ENCODE measurements around the gene EIF3D. TPM values are rescaled to one million over a fixed set of nuclear protein-coding genes. Genes with fewer than 3 reads are reported as not detected.

Gene EIF3D
- total RNA-seq, 1 donor from 2014 or later: 149 TPM

DNA sequence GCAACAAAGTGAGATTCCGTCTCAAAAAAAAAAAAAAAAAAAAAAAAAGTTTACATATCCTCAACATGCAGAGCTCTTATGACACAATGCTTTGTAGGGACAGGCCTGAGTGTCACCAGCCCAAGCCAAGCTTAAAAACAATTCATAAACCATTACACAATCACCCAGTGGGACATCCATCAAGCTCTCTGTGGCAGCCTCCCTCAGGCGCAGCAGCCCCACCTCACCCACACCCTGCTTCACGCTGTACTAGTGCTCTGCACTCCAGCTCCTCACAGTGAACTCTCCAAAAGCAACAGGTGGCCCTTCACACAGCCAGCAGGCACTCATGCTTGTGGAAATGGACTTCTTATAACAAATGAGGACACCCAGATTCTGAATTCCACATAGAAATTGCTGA lies 18.6 kb downstream of the EIF3D start:
- no peak for DNase-seq (ENCODE audit: low spot score)

DNA sequence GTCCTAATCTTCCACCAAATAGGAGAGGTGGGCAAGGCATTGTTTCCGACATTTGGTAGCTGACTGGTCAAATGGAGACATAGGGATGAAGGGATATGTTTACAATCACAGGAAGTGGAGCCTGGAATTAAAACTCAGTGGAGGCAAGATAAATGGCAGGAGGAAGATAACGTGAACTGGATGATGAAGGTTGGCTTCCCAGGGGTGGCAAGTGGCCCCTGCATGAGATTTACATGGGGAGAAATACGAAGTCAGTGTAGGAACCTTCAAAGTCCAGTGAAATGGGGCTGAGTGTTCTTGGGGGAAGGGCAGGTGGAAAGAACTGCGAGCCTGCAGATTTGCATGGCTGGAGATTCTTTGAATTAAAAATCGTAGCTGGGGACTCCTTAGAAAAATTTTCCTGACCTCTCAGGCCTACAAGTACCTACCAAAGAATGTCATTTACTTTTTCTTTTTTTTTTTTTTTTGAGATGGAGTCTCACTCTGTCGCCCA lies 21.4 kb downstream of the EIF3D start:
- no peak for DNase-seq (ENCODE audit: low spot score)

DNA sequence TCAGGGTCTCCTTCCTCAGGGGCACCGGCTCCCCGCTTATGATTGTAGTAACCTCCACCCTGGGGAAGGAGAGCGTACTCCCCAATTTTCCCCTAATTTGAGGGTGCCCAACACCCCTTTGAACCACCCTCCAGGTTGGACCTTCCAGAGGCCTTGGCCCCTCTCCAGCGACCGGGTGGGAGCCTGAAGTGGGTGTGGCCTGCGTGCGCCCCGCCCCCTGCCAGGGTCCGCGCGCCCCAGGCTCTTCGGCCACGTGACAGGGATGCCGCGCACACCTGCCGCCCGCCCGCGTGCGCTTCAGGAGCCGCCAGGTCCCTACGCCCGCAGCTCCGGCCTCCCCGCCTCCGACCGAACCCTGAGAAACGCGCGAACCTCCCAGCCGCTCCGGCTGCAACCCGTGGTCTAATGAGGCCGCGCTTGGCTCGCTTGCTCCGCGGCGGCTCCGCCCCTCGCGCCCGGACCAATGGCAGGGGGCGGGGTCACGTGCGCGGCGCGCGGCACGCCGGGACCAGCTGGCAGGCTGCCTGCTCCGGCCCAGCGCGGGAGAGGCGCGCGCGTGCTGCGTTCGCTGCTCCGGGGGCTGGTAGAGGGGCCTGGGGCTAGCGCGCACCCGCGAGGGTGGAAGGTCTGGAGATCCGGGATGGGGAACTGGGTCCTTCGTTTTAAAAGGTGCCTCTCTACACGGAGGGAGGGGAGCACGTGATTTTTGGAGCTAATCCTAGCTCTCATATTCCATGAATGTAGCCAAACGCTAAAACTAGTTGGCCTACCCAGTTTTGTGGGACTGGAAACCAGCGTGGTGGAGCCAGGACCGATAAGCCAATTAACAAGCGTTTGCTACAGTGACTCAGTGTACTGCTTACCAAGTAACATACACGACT lies 22.1 kb downstream of the EIF3D start, which contains the start of gene FOXRED2:
Gene FOXRED2, minus strand, starts transcription at position 404 of the 881 bp plus-strand sequence. CDS start 618 bp downstream, outside the sequence.
- peak; percentile 94 for DNase-seq (ENCODE audit: low spot score)

DNA sequence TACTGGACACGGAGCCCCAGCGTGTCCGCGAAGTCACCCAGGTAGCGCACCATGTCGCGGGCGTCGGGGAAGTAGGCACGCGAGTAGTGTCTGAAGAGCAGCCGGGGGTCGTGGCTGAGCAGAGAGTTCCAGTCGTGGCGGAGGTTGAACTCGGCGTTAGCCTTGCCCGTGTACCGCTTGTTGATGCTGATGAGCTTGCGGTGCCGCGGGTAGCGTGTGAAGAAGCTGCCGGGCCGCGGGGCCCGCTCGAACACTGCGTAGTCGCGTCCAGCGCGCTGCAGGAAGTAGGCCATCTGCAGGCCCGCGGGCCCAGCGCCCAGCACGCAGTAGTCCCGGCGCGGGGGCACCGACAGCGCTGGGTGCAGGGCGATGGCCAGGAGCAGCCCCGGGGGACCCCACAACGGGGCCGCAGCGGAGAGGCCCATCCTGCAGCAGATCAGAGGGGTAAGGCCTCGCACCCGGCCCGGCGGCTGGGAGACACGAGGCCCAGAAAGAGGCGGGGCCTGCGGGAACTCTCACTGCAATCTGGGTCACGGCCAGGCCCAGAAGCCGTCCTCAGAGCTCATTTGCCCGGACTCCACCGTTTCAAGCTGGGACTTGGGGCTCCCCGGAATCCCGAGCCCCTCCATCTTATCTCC lies 22.8 kb downstream of the EIF3D start:
- no peak for DNase-seq (ENCODE audit: low spot score)

DNA sequence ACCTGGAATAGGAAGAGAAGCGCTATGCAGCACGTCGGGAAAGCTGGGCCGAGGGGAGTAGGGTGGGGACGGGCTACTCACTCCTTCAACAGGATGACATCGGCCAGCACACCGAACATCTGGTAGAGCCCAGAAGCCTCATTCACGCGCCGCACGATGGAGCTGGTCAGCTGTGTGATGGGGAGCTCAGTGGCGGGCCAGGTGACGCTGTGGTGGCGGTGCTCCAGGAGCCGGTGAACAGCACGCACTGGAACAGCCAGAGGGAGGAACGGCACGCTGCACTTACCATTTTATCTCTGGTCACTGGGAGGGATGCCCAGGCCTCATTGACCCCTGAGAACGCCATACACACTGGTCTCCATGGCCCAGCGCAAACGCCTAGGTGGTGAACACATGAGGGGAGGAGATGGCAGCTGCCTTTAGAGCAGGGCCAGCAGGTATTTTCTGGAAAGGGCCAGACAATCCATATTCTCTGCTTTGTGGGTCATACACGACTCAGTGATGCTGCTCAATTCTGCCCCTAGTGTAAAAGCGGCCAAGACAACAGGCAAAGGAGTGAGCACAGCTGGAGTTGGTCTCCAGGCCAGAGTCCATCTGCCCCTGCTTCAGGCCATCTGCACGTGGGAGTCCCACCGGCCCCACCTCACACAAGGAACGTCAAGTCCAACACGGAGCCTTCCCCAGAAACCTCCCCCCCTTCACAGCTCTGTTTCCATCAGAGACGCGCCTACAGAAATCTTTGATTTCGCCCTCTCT lies 30.9 kb downstream of the EIF3D start:
- no peak for DNase-seq (ENCODE audit: low spot score)

DNA sequence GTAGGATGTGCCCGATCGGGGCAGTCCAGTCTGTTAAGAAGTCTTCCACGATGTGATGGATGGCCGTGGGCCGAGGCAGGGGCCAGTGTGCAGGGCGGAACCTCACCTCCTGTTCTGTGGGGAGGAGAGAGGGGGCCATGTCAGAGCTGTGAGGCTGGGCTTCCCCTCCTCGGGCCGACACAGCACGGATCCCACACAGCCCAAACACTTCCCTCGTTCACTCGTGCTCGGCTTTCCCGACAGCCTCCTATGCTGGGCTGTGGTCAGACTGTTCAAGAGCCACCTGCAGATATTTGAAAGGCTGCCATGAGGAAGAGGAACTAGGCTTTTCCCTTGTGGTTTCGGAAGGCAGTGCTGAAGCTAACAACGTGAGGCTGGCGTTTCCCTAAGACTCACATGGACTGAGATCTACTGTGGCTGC lies 35.3 kb downstream of the EIF3D start:
- no peak for DNase-seq (ENCODE audit: low spot score)

DNA sequence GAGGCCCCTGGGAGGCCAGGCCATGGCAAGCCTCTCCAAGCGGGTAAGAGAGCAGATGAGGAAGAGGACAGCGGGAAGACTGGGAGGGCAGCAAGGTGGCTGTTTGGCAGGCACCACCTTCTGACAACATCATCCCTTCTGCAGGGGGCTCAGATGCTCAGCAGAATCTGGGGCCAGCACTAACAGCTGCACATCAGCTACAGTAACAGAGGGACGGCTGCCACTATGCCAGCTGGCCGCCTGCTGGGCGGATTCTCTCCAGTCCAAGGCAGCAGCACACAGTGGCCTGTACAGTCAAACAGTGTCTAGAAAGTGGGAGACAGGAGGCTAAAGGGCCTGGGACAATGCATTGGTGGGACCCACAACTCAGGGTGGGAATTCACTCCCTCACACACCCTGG lies 36.9 kb downstream of the EIF3D start:
- DNase-seq (ENCODE audit: low spot score): no peak

DNA sequence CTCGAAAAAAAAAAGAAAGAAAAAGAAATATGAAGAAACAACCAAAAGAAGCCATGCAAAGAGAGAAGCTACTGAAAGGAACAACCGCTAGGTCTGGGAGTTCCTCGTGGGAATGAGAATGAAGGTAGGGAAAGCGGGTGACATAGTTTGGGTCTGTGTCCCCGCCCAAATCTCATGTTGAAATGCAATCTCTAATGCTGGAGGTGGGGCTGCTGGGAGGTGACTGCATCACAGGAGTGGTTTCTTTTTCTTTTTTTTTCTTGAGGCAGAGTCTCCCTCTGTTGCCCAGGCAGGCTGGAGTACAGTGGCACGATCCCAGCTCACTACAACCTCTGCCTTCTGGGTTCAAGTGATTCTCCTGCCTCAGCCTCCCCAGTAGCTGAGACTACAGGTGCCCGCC lies 37.8 kb downstream of the EIF3D start:
- DNase-seq (ENCODE audit: low spot score): no peak

DNA sequence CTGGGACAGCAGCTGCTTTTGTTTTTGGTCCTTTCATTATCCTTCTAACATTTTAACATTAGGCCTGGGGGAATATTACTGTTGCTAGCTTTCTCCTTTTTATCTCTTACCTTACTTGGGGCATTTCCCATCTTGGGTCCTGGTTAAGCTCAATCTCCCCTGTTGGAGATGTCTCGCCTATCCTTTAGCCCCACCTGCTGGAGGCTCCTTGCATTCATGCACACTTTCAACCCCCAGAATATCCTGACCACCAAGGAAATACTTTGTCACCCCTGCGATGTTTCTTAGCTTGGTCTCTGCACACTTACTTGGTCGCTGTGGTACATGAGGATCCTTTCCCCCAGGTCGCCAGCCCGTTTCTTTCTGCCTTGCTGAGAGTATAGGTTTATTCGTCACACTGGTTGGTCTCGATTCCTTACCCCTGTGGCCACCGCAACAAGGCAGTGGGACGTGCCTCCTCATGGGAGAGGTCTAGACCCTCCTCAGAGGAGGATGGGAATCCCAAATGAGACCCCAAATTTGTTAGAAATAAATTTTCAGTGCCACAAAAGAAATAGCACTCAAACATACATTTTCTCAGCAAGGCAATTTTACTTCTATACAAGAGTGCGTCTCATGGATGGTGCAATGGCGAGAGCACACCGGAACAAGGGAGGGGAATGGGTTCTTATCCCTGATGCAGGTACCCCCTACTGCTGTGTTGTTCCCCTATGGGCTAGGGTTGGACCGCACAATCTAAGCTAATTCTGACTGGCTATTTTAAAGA lies 42.2 kb downstream of the EIF3D start:
- DNase-seq (ENCODE audit: low spot score): no peak

DNA sequence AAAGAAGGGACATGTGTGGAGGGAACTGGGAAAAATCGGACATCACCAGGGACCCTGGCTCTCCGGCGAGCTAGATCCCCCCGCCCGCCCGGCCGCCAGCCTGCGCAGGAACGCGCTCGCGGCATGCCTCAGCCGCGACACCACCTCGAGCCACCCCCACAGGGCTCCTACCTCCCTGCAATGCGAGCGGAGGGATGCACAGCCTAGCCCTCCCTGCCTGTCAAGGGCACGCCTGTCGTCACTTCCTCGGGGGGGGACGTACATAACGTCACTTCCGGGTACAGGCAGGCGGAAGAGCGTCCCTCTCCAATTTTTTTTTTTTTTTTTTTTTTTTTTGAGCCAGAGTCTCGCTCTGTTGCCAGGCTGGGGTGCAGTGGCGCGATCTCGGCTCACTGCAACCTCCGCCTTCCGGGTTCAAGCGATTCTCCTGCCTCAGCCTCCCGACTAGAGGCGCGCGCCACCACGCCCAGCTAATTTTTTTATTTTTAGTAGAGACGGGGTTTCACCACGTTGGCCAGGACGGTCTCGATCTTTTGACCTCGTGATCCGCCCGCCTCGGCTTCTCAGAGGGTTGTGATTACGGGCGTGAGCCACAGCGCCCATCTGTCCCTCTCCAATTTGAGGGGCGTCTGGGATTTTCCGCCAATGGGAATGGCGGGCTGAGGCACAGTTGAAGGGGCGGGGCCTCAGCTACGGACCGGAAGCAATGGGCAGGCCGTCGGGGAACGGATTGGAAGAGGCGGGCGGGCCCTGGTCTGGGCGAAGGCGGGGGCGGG lies 47.4 kb downstream of the EIF3D start, which contains the start of gene TXN2:
Gene TXN2, minus strand, starts transcription at position 248 of the 776 bp plus-strand sequence. CDS start 803 bp downstream, outside the sequence.
- DNase-seq (ENCODE audit: low spot score): peak; percentile 97

DNA sequence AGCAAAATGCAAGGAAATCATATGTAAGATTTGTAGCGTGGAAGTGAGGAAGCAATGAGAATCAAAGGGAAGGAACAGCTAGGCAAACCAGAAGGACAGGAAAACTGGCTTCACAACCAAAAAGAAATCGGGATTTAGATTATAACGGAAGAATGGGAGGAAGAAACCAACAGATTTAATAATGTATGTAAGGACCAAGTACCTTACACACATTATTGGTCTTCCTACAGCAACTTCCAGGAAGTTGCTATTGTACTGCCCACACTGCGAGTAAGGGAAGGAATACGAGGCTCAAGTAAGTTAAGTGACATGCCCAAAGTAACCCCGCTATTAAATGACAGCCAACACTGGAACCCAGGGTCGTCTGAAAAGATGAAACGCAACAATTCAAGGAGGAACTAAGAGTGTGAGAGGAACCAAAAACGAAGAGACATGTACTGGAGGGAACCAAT lies 48.0 kb downstream of the EIF3D start:
- DNase-seq (ENCODE audit: low spot score): no peak

DNA sequence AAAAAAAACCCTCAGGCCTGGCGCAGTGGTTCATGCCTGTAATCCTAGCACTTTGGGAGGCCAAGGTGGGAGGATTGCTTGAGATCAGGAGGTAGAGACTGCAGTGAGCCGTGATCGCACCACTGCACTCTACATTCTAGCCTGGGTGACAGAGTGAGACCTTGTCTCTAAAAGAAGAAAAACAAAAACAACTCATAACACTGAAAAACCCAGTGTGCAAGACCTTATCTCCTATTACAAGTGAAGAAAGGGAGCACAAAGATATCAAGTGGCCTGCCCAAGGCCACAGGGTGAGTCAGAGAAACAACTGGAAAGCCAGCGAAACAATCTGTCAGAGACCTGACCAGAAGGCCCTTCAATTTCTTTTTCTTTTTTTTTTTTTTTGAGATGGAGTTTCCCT lies 50.0 kb downstream of the EIF3D start:
- DNase-seq (ENCODE audit: low spot score): no peak

DNA sequence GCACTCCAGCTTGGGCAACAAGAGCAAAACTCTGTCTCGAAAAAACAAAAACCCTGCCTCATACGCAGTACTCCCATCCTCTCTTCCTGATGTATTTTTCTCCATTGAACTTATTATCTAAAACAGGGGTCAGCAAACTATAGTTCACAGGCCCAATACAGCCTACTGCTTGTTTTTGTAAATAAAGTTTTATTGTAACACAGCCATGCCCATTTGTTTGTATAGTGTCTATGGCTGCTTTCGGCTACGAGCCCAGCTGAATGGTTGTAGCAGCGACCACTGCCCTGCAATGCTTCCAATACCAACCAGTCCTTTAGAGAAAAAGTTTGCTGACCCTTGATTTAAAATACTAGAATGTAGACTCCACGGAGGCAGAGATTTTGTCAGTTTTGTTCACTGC lies 53.6 kb downstream of the EIF3D start:
- no peak for DNase-seq (ENCODE audit: low spot score)

DNA sequence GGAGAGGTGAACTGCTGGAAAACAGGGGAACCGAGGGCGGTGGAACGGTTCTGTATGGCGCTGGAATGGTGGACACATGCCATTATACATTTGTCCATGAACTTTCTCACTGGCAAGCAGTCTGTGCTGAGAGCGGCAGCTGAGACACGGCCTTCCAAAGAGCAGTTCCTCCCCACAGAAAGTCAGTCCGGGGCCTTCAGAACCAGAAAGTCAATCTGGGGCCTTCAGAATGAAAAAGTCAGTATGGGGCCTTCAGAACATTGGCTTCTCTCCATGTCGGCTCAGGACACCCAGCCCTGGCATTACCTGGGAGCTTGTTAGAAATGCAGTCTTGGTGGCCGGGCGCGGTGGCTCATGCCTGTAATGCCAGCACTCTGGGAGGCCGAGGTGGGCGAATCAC lies 56.3 kb downstream of the EIF3D start:
- DNase-seq (ENCODE audit: low spot score): no peak

DNA sequence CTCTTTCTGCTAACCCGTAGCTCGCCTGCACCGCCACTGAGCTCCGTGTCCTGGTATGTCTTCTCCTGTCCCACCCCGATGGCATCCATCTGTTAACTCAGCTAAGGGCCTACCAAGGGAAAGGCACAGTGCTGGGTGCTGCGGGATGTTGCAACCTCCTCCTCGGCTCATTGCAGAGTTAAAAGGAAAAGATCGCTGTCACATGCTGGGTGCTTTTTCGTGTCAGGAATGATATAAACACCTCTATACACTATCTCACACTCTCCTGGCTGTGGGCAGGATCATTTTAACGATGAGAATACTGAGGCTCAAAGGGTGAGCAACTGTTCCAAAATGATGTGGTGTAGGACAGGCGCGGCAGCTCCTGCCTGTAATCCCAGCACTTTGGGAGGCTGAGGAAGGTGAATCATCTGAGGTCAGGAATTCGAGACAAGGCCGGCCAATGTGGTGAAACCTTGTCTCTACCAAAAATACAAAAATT lies 57.6 kb downstream of the EIF3D start:
- DNase-seq (ENCODE audit: low spot score): no peak

DNA sequence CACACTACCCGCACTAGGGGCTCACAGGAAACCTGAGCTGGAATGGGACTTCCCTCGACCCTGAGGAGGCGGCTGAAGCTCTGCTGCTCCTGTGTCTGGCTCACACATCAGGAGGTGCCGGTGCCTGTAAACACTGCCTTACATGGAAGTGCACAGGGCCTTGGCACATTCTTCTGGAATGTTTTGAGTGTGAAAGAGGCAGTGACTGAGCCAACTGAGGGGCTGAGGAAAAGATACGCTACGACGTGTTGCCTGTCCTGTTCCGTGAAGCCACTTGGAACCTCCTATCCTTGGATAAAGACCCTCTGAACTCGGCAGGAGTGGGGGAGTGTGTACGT lies 58.0 kb downstream of the EIF3D start:
- DNase-seq (ENCODE audit: low spot score): no peak

DNA sequence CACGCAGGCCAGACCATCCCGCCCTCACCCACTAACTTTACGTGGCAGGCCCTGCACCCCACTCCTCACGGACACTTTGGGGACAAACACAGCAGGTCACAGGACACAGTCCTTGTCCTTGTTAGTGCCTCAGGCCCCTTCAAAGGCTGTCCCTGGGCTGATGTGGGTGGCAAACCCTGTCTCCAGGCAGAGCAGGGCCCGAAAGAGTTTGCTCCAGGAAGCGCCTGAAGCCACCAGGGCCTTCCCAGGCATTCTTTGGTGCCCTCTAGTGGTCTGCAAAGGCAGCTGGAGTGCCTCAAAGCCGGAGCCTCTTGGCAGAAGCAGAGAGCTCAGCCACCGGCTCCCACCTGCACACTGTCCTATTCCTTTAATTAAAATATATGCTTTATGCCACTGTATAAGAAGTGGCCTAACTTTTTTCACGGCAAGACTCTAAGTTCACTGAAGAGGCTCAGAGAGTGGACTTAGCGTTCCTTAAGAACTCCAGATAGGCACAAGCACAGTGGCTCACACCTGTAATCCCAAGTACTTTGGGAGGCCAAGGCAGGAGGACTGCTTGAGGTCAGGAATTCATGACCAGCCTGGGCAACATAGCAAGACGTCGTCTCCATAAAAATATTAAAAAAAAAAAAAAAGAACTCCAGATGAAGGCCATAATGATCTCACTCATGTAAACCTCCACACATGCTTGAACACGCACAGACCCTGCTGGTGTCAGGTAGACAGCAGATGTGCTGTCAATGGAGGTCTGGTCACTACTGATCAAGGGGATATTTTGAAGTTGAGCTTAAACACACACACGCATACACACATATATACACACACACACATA lies 58.6 kb downstream of the EIF3D start:
- no peak for DNase-seq (ENCODE audit: low spot score)

DNA sequence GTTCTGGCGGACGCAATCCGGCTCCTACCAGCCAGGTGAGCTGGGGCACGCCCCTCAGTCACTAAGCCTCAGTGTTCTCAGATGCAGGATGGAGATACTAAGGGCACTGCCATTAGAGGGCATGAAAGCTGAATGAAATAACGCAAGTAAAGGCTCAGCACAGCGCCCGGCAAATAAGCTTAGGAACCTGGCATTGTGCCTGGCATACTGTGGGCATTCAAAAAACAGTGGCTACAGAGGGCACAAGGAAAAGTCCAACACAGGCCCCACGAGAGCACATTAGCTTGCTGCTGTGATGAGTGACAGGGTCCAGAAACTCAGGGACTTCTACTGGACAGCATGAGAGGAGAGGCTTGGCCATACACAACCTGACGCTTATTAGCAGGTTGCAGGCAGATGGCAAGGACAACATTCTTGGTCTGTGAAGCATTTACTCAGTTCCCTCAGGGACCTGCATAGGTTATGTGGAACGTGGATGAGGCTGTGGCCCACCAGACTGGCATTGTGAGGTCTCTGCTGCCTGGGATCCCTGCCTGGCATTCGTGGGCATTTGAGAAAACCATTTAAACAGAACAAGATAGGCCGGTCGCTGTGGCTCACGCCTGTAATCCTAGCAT lies 59.8 kb downstream of the EIF3D start:
- no peak for DNase-seq (ENCODE audit: low spot score)

DNA sequence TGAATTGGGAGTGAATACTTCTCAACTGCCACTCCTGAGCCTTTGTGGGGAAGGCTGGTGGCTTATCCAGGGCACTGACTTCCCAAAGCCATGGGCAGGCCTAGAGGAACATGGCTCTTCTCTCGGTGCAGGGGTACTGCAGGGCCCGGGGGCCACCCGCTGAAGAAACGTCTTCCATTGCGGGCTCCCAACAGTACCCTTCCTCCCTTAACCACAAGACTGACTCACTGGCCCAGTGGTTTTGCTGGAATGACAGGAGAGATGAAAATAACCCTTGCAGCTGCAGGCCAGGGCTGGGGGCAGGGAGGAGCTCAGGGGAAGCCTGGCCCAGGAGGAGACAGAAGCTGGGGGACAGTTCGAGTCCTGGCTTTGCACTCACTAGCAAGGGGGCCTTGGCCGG lies 61.0 kb downstream of the EIF3D start:
- no peak for DNase-seq (ENCODE audit: low spot score)

Measured in mesenteric fat pad (tissue), 1 donor.